Kidney epithelial cell (primary cell): ENCODE measurements around the gene S1PR3. TPM values are rescaled to one million over a fixed set of nuclear protein-coding genes. Genes with fewer than 3 reads are reported as not detected.

Experiments used
- DNase-seq: peaks from one replicate; pipeline ENCODE4 v3.0.0-alpha.2; 2010; ENCODE audit warnings: low read depth
- H3K27me3 ChIP-seq: 2 replicates; pipeline ENCODE4 v1.6.0; 2011; ENCODE audit warnings: low read length; ENCODE audit not compliant: control insufficient read depth, insufficient read depth
- H3K36me3 ChIP-seq: 2 replicates; pipeline ENCODE4 v1.5.1; 2011; ENCODE audit warnings: low read length; ENCODE audit not compliant: control insufficient read depth, insufficient read depth
- H3K4me3 ChIP-seq: 2 replicates; pipeline ENCODE4 v1.5.1; 2011; ENCODE audit warnings: low read depth, mild to moderate bottlenecking, control low read depth, low read length
- CTCF ChIP-seq: IDR thresholded peaks from 2 replicates; pipeline ENCODE4 v1.5.1; 2011; ENCODE audit warnings: mild to moderate bottlenecking, moderate library complexity, low read length, control low read depth, inconsistent platforms; ENCODE audit not compliant: insufficient read depth, poor library complexity, severe bottlenecking
- total RNA-seq: library from RNA; depleted of rRNA; stranded (reverse); fragments of >200 nt; gene quantifications from 2 replicates; pipeline ENCODE4 v1.2.3, GENCODE V29; 2015

The S1PR3 gene
- total RNA-seq, 1 donor from 2014 or later: 1.9 TPM

- Histone ChIP-seq H3K36me3 (no peaks in the 10 kb centered on the region), H3K4me3 (no peak overlapping the region), H3K27me3 (no peaks in the 10 kb centered on the region)
- TF ChIP-seq CTCF: no peak
- DNase-seq: no peak
These were observed 47.3 kb downstream of the S1PR3 start for GRCh38 chr9:89038382-89039103.

DNA sequence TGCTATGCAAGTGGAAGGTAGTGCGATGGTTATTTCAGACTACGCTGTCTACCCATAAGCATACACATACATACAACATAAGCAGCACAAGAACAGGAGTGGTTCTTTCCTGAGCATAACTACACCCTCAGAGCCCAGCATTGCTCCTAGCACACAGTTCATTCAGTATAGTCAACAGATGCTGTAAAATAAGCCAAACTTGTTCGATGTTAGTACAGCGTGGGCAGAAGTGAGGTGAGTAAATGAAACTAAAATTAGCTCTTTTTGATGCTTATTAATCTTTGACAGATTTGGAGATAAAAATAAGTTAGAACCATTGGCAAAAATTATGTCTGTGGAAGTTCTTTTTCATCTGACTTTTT, 47.8 kb downstream of the S1PR3 start:
- TF ChIP-seq CTCF: no peak
- Histone ChIP-seq H3K4me3 (no peak overlapping the region), H3K27me3 (no peaks in the 10 kb centered on the region), H3K36me3 (no peaks in the 10 kb centered on the region)
- no peak for DNase-seq

GRCh38 chr9:89039664-89040063, 48.4 kb downstream of the S1PR3 start:
- no peak overlapping the region for H3K4me3 ChIP-seq
- no peaks in the 10 kb centered on the region for H3K36me3 ChIP-seq
- TF ChIP-seq CTCF: no peak
- no peak for DNase-seq
- no peaks in the 10 kb centered on the region for H3K27me3 ChIP-seq

- no peak for DNase-seq
- Histone ChIP-seq H3K27me3 (no peaks in the 10 kb centered on the region), H3K4me3 (no peak overlapping the region), H3K36me3 (no peaks in the 10 kb centered on the region)
- TF ChIP-seq CTCF: no peak
These were observed 51.7 kb downstream of the S1PR3 start for GRCh38 chr9:89042984-89043383.

DNA sequence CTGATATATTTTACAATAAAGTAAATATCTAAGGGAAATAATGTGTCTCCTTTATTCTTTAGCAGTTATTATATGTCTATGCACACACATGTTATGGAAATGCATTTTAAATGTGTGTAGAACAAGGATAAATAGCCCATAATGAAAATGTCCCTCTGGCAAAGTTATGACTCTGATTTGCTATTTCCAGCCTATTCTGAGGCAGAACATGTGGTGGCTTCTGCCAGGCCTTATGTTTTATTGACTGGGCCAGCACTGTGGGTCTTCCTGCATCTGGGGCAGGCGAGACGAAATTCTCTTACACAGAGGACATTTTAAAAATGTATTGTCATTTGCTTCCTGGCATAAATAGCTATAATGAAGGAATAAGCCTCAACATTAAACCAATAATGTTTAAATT, 52.8 kb downstream of the S1PR3 start:
- no peak overlapping the region for H3K4me3 ChIP-seq
- H3K36me3 ChIP-seq: no peaks in the 10 kb centered on the region
- no peaks in the 10 kb centered on the region for H3K27me3 ChIP-seq
- TF ChIP-seq CTCF: no peak
- DNase-seq: no peak

DNA sequence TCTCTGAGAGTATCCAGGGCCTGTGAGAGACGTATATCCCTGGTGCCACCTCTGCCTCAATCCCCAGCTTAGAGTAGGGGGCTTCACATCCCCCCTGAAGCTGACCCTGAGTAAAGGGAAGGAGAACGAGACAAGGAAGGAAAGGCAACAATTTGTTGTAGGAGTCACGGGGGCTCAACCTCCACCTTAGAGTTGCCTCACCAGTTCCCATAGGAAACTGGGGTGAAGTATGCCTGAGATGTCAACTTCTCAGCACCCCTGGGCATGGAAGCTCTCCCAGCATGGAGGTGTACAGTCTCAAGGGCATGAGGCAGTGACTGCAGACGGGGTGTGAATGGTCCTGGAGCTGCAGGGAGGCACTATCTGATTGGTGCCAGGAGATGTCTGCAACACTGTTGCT, 53.6 kb downstream of the S1PR3 start:
- Histone ChIP-seq H3K36me3 (no peaks in the 10 kb centered on the region), H3K4me3 (no peak overlapping the region), H3K27me3 (no peaks in the 10 kb centered on the region)
- DNase-seq: no peak
- no peak for TF ChIP-seq CTCF
